ENCODE measurements around the gene COA1. TPM values are rescaled to one million over a fixed set of nuclear protein-coding genes. Genes with fewer than 3 reads are reported as not detected.

The COA1 gene
- total and polyA plus RNA-seq, 2 donors (not counting 1 experiment from before 2014, with no cell fraction given) = 28.7 to 72.7 TPM

GRCh38 chr7:43636093-43636492, 93.2 kb downstream of the COA1 start:
- H3K4me3 ChIP-seq (ENCODE audit: control extremely low read depth in 1 of 5, extremely low read depth in 1 of 5, insufficient read depth in 1 of 5, low read depth in 2 of 5, low read length in 4 of 5) = no peak overlapping the region
- Mint-ChIP-seq H3K27ac (no peak overlapping the region), H3K9me3 (ENCODE audit: insufficient read depth) (no peaks in the 10 kb centered on the region), H3K4me1 (peaks cover 69% of the 10 kb centered on the region), H3K27me3 (no peaks in the 10 kb centered on the region), H3K4me3 (no peak overlapping the region)
- TF ChIP-seq CTCF (IDR thresholded peaks at IDR 0.05) (no peak), EZH2 (IDR thresholded peaks at IDR 0.05; ENCODE audit: borderline replicate concordance, insufficient read depth, low read depth, low read length, poor library complexity, severe bottlenecking) (no peak)
- no peak overlapping the region for H2AFZ ChIP-seq (ENCODE audit: insufficient read depth, low read depth, low read length, poor library complexity, severe bottlenecking)
- peaks cover 15% of the 10 kb centered on the region for H4K20me1 ChIP-seq (ENCODE audit: control insufficient read depth, insufficient read depth, low read length, poor library complexity, severe bottlenecking)
- H3K9me3 ChIP-seq (ENCODE audit: control extremely low read depth in 1 of 3, control insufficient read depth in 2 of 3, insufficient read depth in 1 of 3, low read length in 2 of 3) = peaks cover 0 to 4% (median 0%) of the 10 kb centered on the region in 3 donors
- H3K27ac ChIP-seq (ENCODE audit: low read length in 2 of 2) = peak overlapping the region in 1 of 2 donors; percentile 97
- no peak overlapping the region for H3K4me2 ChIP-seq (replicated peaks; ENCODE audit: low read depth, low read length, poor library complexity, severe bottlenecking)
- DNase-seq (no peak), ATAC-seq (ENCODE audit: low read depth) (no peak)
- peaks cover 0 to 76% of the 10 kb centered on the region in 2 experiments for H3K36me3 ChIP-seq (replicated peaks in 1 of 2; ENCODE audit: control extremely low read depth in 1 of 2, control insufficient read depth in 1 of 2, extremely low read depth in 1 of 2, insufficient read depth in 2 of 2, low read length in 1 of 2)
- H3K4me1 ChIP-seq (ENCODE audit: control insufficient read depth in 2 of 2, insufficient read depth in 2 of 2, low read length in 2 of 2) = peaks cover 32 to 40% of the 10 kb centered on the region in 2 donors
- ChIA-PET CTCF (interaction anchor here (1.4 to 5.2 kb wide), 3 partner anchors 14 to 63 kb away, joined by 4 to 35 read pairs (median 8); partner anchors contain the start of gene STK17A), POLR2A (no interaction called here)
- no peaks in the 10 kb centered on the region for H3K27me3 ChIP-seq (replicated peaks in 1 of 4; ENCODE audit: control extremely low read depth in 1 of 4, control insufficient read depth in 3 of 4, insufficient read depth in 4 of 4, low read length in 3 of 4)
- H3K9ac ChIP-seq (ENCODE audit: low read length) = no peak overlapping the region
- WGBS (ENCODE audit: insufficient coverage) = no CpG with 5 or more reads among the region's 6 CpGs
- H3K79me2 ChIP-seq (ENCODE audit: control insufficient read depth, insufficient read depth, low read length) = peaks cover 68% of the 10 kb centered on the region
- intact Hi-C loops (cut with micrococcal nuclease) = no loop called here

- no peak overlapping the region for H3K9ac ChIP-seq (ENCODE audit: low read length)
- H3K27ac ChIP-seq (ENCODE audit: low read length in 2 of 2) = peak overlapping the region in 1 of 2 donors; percentile 68
- Mint-ChIP-seq H3K27me3 (no peaks in the 10 kb centered on the region), H3K9me3 (ENCODE audit: insufficient read depth) (no peaks in the 10 kb centered on the region), H3K4me3 (no peak overlapping the region), H3K4me1 (peaks cover 62% of the 10 kb centered on the region), H3K27ac (peak overlapping the region; percentile 70)
- intact Hi-C loops (cut with micrococcal nuclease) = no loop called here
- H3K9me3 ChIP-seq (ENCODE audit: control extremely low read depth in 1 of 3, control insufficient read depth in 2 of 3, insufficient read depth in 1 of 3, low read length in 2 of 3) = peaks cover 0 to 4% (median 0%) of the 10 kb centered on the region in 3 donors
- WGBS (ENCODE audit: insufficient coverage) = 100% methylated on average over 2 of the region's 2 CpGs
- DNase-seq (no peak), ATAC-seq (ENCODE audit: low read depth) (no peak)
- no peak overlapping the region for H2AFZ ChIP-seq (ENCODE audit: insufficient read depth, low read depth, low read length, poor library complexity, severe bottlenecking)
- no peak overlapping the region for H3K4me3 ChIP-seq (ENCODE audit: control extremely low read depth in 1 of 5, extremely low read depth in 1 of 5, insufficient read depth in 1 of 5, low read depth in 2 of 5, low read length in 4 of 5)
- TF ChIP-seq EZH2 (IDR thresholded peaks at IDR 0.05; ENCODE audit: borderline replicate concordance, insufficient read depth, low read depth, low read length, poor library complexity, severe bottlenecking) = no peak
- no peak for TF ChIP-seq CTCF (IDR thresholded peaks at IDR 0.05)
- ChIA-PET CTCF (interaction anchor here (1.3 to 2.5 kb wide), 5 partner anchors 15 to 66 kb away, joined by 5 to 13 read pairs (median 8); partner anchors contain the start of gene STK17A), POLR2A (no interaction called here)
- H3K4me2 ChIP-seq (replicated peaks; ENCODE audit: low read depth, low read length, poor library complexity, severe bottlenecking) = no peak overlapping the region
- peaks cover 32 to 34% of the 10 kb centered on the region in 2 donors for H3K4me1 ChIP-seq (ENCODE audit: control insufficient read depth in 2 of 2, insufficient read depth in 2 of 2, low read length in 2 of 2)
- peaks cover 58% of the 10 kb centered on the region for H3K79me2 ChIP-seq (ENCODE audit: control insufficient read depth, insufficient read depth, low read length)
- peaks cover 15% of the 10 kb centered on the region for H4K20me1 ChIP-seq (ENCODE audit: control insufficient read depth, insufficient read depth, low read length, poor library complexity, severe bottlenecking)
- H3K27me3 ChIP-seq (replicated peaks in 1 of 4; ENCODE audit: control extremely low read depth in 1 of 4, control insufficient read depth in 3 of 4, insufficient read depth in 4 of 4, low read length in 3 of 4) = no peaks in the 10 kb centered on the region
- peaks cover 0 to 65% of the 10 kb centered on the region in 2 experiments for H3K36me3 ChIP-seq (replicated peaks in 1 of 2; ENCODE audit: control extremely low read depth in 1 of 2, control insufficient read depth in 1 of 2, extremely low read depth in 1 of 2, insufficient read depth in 2 of 2, low read length in 1 of 2)
Observed at GRCh38 chr7:43634384-43634783, 94.9 kb downstream of the COA1 start.
